ENCODE measurements around the gene RNF144A.
"Not testable (repeated sequence)": the region's sequence is repeated elsewhere in the genome, so short reads cannot be mapped to it uniquely, and the experiment has no call there.

RNF144A gene

GRCh38 chr2:6995391-6996097, 78.3 kb downstream of the RNF144A start:
- Mint-ChIP-seq H3K27me3 (no peaks in the 10 kb centered on the region), H3K27ac (no peak overlapping the region), H3K9me3 (no peaks in the 10 kb centered on the region), H3K4me3 (no peak overlapping the region), H3K4me1 (ENCODE audit: low read depth) (peaks cover 19% of the 10 kb centered on the region), H3K36me3 (ENCODE audit: low read depth) (peaks cover 64% of the 10 kb centered on the region)
- no peak for DNase-seq

GRCh38 chr2:6999211-6999877, 82.1 kb downstream of the RNF144A start:
- H3K27me3 Mint-ChIP-seq = no peaks in the 10 kb centered on the region
- peaks cover 51% of the 10 kb centered on the region for H3K36me3 Mint-ChIP-seq (ENCODE audit: low read depth)
- no peak for DNase-seq
- peak overlapping the region; percentile 78 for H3K27ac Mint-ChIP-seq
- H3K4me3 Mint-ChIP-seq = no peak overlapping the region
- no peaks in the 10 kb centered on the region for H3K9me3 Mint-ChIP-seq
- H3K4me1 Mint-ChIP-seq (ENCODE audit: low read depth) = peaks cover 19% of the 10 kb centered on the region

GRCh38 chr2:7001395-7001794, 84.2 kb downstream of the RNF144A start:
- H3K4me3 Mint-ChIP-seq, H3K27me3 Mint-ChIP-seq, DNase-seq, H3K27ac Mint-ChIP-seq, H3K9me3 Mint-ChIP-seq: not testable (repeated sequence)
- Mint-ChIP-seq H3K4me1 (ENCODE audit: low read depth) (peaks cover 19% of the 10 kb centered on the region), H3K36me3 (ENCODE audit: low read depth) (peaks cover 57% of the 10 kb centered on the region)

- H3K4me3 Mint-ChIP-seq = no peak overlapping the region
- no peaks in the 10 kb centered on the region for H3K27me3 Mint-ChIP-seq
- H3K27ac Mint-ChIP-seq = no peak overlapping the region
- peaks cover 62% of the 10 kb centered on the region for H3K36me3 Mint-ChIP-seq (ENCODE audit: low read depth)
- H3K4me1 Mint-ChIP-seq (ENCODE audit: low read depth) = peaks cover 18% of the 10 kb centered on the region
- no peaks in the 10 kb centered on the region for H3K9me3 Mint-ChIP-seq
- DNase-seq = no peak
These were observed 86.7 kb downstream of the RNF144A start for GRCh38 chr2:7003895-7004294.

- no peak for DNase-seq
- Mint-ChIP-seq H3K9me3 (no peaks in the 10 kb centered on the region), H3K4me1 (ENCODE audit: low read depth) (peaks cover 14% of the 10 kb centered on the region), H3K36me3 (ENCODE audit: low read depth) (peaks cover 57% of the 10 kb centered on the region), H3K27ac (peak overlapping the region; percentile 45), H3K4me3 (no peak overlapping the region), H3K27me3 (no peaks in the 10 kb centered on the region)
These were observed 87.4 kb downstream of the RNF144A start for GRCh38 chr2:7004636-7005035.

GRCh38 chr2:7007488-7007845, 90.3 kb downstream of the RNF144A start:
- H3K4me1 Mint-ChIP-seq (ENCODE audit: low read depth) = peaks cover 24% of the 10 kb centered on the region
- H3K36me3 Mint-ChIP-seq (ENCODE audit: low read depth) = peaks cover 49% of the 10 kb centered on the region
- H3K9me3 Mint-ChIP-seq = no peaks in the 10 kb centered on the region
- H3K27me3 Mint-ChIP-seq = no peaks in the 10 kb centered on the region
- H3K4me3 Mint-ChIP-seq = no peak overlapping the region
- DNase-seq = no peak
- peak overlapping the region; percentile 72 for H3K27ac Mint-ChIP-seq

- no peaks in the 10 kb centered on the region for H3K9me3 Mint-ChIP-seq
- H3K27me3 Mint-ChIP-seq = no peaks in the 10 kb centered on the region
- H3K4me3 Mint-ChIP-seq = no peak overlapping the region
- H3K27ac Mint-ChIP-seq = peak overlapping the region; percentile 72
- H3K36me3 Mint-ChIP-seq (ENCODE audit: low read depth) = peaks cover 47% of the 10 kb centered on the region
- peaks cover 30% of the 10 kb centered on the region for H3K4me1 Mint-ChIP-seq (ENCODE audit: low read depth)
- DNase-seq = no peak
These were observed 90.9 kb downstream of the RNF144A start for GRCh38 chr2:7007846-7008741.

- H3K4me3 Mint-ChIP-seq = no peak overlapping the region
- H3K27me3 Mint-ChIP-seq = no peaks in the 10 kb centered on the region
- no peak for DNase-seq
- H3K4me1 Mint-ChIP-seq (ENCODE audit: low read depth) = peaks cover 42% of the 10 kb centered on the region
- peaks cover 42% of the 10 kb centered on the region for H3K36me3 Mint-ChIP-seq (ENCODE audit: low read depth)
- no peaks in the 10 kb centered on the region for H3K9me3 Mint-ChIP-seq
- H3K27ac Mint-ChIP-seq = peak overlapping the region; percentile 4
These were observed 92.1 kb downstream of the RNF144A start for GRCh38 chr2:7009207-7009911.

- Mint-ChIP-seq H3K36me3 (ENCODE audit: low read depth) (peaks cover 44% of the 10 kb centered on the region), H3K4me1 (ENCODE audit: low read depth) (peaks cover 49% of the 10 kb centered on the region), H3K9me3 (no peaks in the 10 kb centered on the region), H3K4me3 (no peak overlapping the region), H3K27ac (peak overlapping the region; percentile 10), H3K27me3 (no peaks in the 10 kb centered on the region)
- DNase-seq = no peak
These were observed 93.3 kb downstream of the RNF144A start for GRCh38 chr2:7010391-7011054.

GRCh38 chr2:7011356-7012083, 94.3 kb downstream of the RNF144A start:
- DNase-seq = no peak
- peak overlapping the region; percentile 51 for H3K27ac Mint-ChIP-seq
- peaks cover 49% of the 10 kb centered on the region for H3K4me1 Mint-ChIP-seq (ENCODE audit: low read depth)

GRCh38 chr2:7012141-7012764, 95.0 kb downstream of the RNF144A start:
- no peak overlapping the region for H3K27ac Mint-ChIP-seq
- H3K9me3 Mint-ChIP-seq = no peaks in the 10 kb centered on the region
- DNase-seq = no peak
- peaks cover 46% of the 10 kb centered on the region for H3K36me3 Mint-ChIP-seq (ENCODE audit: low read depth)
- H3K27me3 Mint-ChIP-seq = no peaks in the 10 kb centered on the region
- H3K4me1 Mint-ChIP-seq (ENCODE audit: low read depth) = peaks cover 47% of the 10 kb centered on the region
- no peak overlapping the region for H3K4me3 Mint-ChIP-seq

More at GRCh38 chr2:7011356-7012083, 94.3 kb downstream of the RNF144A start:
- no peak overlapping the region for H3K4me3 Mint-ChIP-seq
- no peaks in the 10 kb centered on the region for H3K27me3 Mint-ChIP-seq
- H3K9me3 Mint-ChIP-seq = no peaks in the 10 kb centered on the region
- peaks cover 46% of the 10 kb centered on the region for H3K36me3 Mint-ChIP-seq (ENCODE audit: low read depth)

GRCh38 chr2:7013471-7014160, 96.4 kb downstream of the RNF144A start:
- Mint-ChIP-seq H3K4me1 (ENCODE audit: low read depth) (peaks cover 44% of the 10 kb centered on the region), H3K27ac (peak overlapping the region; percentile 85), H3K9me3 (no peaks in the 10 kb centered on the region), H3K4me3 (no peak overlapping the region), H3K36me3 (ENCODE audit: low read depth) (peaks cover 47% of the 10 kb centered on the region), H3K27me3 (no peaks in the 10 kb centered on the region)
- DNase-seq = no peak

Data from activated T-cell treated with anti-CD3 and anti-CD28 coated beads, Interleukin-2, amount 50 U/mL, for 24 hours (primary cell).